Caco-2 (cell line): ENCODE measurements around the gene FAM83F. TPM values are rescaled to one million over a fixed set of nuclear protein-coding genes. Genes with fewer than 3 reads are reported as not detected.

Source experiments
- BruUV-seq: library from RNA; stranded (reverse); fragments of 400-500 nt; replicated peaks from 2 replicates; lab custom pipeline; 2021; lab: Mats Ljungman, UMichigan
- CTCF ChIA-PET: fragments of 300-600 bp; sonication (Branson Sonifier 250); formaldehyde crosslinking; loops from one replicate; lab custom pipeline; 2022; ENCODE audit warnings: antibody characterized with exemption; lab: Charles Lee
- POLR2A ChIA-PET: fragments of 300-600 bp; sonication (Branson Sonifier 250); formaldehyde crosslinking; loops from one replicate; lab custom pipeline; 2022; ENCODE audit warnings: antibody characterized with exemption; lab: Charles Lee
- DNase-seq, 2 experiments: peaks; one replicate each; pipeline versions ENCODE4 v3.0.0 to v3.0.0-alpha.2; 2020 to 2022
- H3K27me3 ChIP-seq: replicated peaks from 2 replicates; pipeline ENCODE4 v1.6.0; 2011; ENCODE audit warnings: low read length; ENCODE audit not compliant: control insufficient read depth, insufficient read depth
- H3K36me3 ChIP-seq: 2 replicates; pipeline ENCODE4 v1.5.1; 2011; ENCODE audit warnings: low read length; ENCODE audit not compliant: control insufficient read depth, insufficient read depth
- H3K4me1 ChIP-seq: fragments of 250-450 bp; sonication (Bioruptor Pico); 2 replicates; pipeline ENCODE4 v1.5.1; 2020; ENCODE audit warnings: mild to moderate bottlenecking
- H3K4me3 ChIP-seq: 2 replicates; pipeline ENCODE4 v1.5.1; 2011; ENCODE audit warnings: low read depth, mild to moderate bottlenecking, control low read depth, low read length
- H3K9me3 ChIP-seq: fragments of 250-450 bp; sonication (Bioruptor Pico); 2 replicates; pipeline ENCODE4 v1.5.1; 2020; ENCODE audit warnings: mild to moderate bottlenecking, moderate library complexity
- H3K27ac Mint-ChIP-seq: one replicate; pipeline ENCODE4 v1.8.0; 2022; ENCODE audit warnings: mixed read lengths; ENCODE audit not compliant: unreplicated experiment
- H3K27me3 Mint-ChIP-seq: one replicate; pipeline ENCODE4 v1.8.0; 2022; ENCODE audit warnings: mixed read lengths; ENCODE audit not compliant: insufficient read depth, unreplicated experiment
- H3K36me3 Mint-ChIP-seq: one replicate; pipeline ENCODE4 v1.8.0; 2022; ENCODE audit warnings: mild to moderate bottlenecking, mixed read lengths; ENCODE audit not compliant: insufficient read depth, unreplicated experiment
- H3K4me1 Mint-ChIP-seq: one replicate; pipeline ENCODE4 v1.8.0; 2022; ENCODE audit warnings: low read depth, mixed read lengths; ENCODE audit not compliant: unreplicated experiment
- H3K4me3 Mint-ChIP-seq: one replicate; pipeline ENCODE4 v1.8.0; 2022; ENCODE audit warnings: mild to moderate bottlenecking, moderate library complexity, mixed read lengths; ENCODE audit not compliant: unreplicated experiment
- H3K9me3 Mint-ChIP-seq: one replicate; pipeline ENCODE4 v1.8.0; 2022; ENCODE audit warnings: mixed read lengths; ENCODE audit not compliant: unreplicated experiment
- CTCF ChIP-seq, 2 experiments: fragments of 200-600 bp in 1 of 2; IDR thresholded peaks; 1 replicate in 1 of 2; 2 replicates in 1 of 2; pipeline versions ENCODE4 v1.5.1 to v1.8.0; 2011 to 2022; ENCODE audit warnings: antibody characterized with exemption in 1 of 2, control low read depth in 1 of 2, inconsistent platforms in 1 of 2, low read depth in 1 of 2, low read length in 1 of 2, mild to moderate bottlenecking in 1 of 2, moderate library complexity in 1 of 2; ENCODE audit not compliant: insufficient read depth in 1 of 2, severe bottlenecking in 1 of 2, unreplicated experiment in 1 of 2
- intact Hi-C: fragments of 100-400 bp; cut with micrococcal nuclease; formaldehyde crosslinking; loops from one replicate; pipeline ENCODE4 v1.10.0; 2022; ENCODE audit not compliant: unreplicated experiment
- total RNA-seq: library from RNA; stranded (reverse); gene quantifications from 2 replicates; pipeline ENCODE4 v1.2.3, GENCODE V29; 2022

The FAM83F gene
- total RNA-seq, 1 experiment from 2014 or later, result 20.0 TPM

- H3K36me3 Mint-ChIP-seq, result no peaks in the 10 kb centered on the region
- no peak overlapping the region for H3K4me3 Mint-ChIP-seq
- Histone ChIP-seq H3K27me3 (no peaks in the 10 kb centered on the region), H3K4me3 (no peak overlapping the region), H3K36me3 (no peaks in the 10 kb centered on the region), H3K9me3 (no peaks in the 10 kb centered on the region), H3K4me1 (no peaks in the 10 kb centered on the region)
- intact Hi-C loops, result no loop called here
- ChIA-PET CTCF (no interaction called here), POLR2A (no interaction called here)
- H3K9me3 Mint-ChIP-seq, result no peaks in the 10 kb centered on the region
- BruUV-seq, result no TSS peak
- no peaks in the 10 kb centered on the region for H3K4me1 Mint-ChIP-seq
- TF ChIP-seq CTCF (IDR thresholded peaks at IDR 0.05; ENCODE audit: insufficient read depth in 1 of 2, low read depth in 1 of 2, low read length in 1 of 2, severe bottlenecking in 1 of 2, unreplicated experiment in 1 of 2), result no peak
- no peak overlapping the region for H3K27ac Mint-ChIP-seq
- no peak for DNase-seq
- no peaks in the 10 kb centered on the region for H3K27me3 Mint-ChIP-seq
Measured at GRCh38 chr22:39983346-39983745, 11.4 kb upstream of the FAM83F start.

- Histone ChIP-seq H3K4me3 (no peak overlapping the region), H3K4me1 (no peaks in the 10 kb centered on the region), H3K36me3 (no peaks in the 10 kb centered on the region), H3K9me3 (no peaks in the 10 kb centered on the region), H3K27me3 (no peaks in the 10 kb centered on the region)
- BruUV-seq, result no TSS peak
- intact Hi-C loops, result no loop called here
- DNase-seq, result no peak
- Mint-ChIP-seq H3K4me1 (peaks cover 4% of the 10 kb centered on the region), H3K36me3 (no peaks in the 10 kb centered on the region), H3K27me3 (no peaks in the 10 kb centered on the region), H3K9me3 (no peaks in the 10 kb centered on the region), H3K27ac (no peak overlapping the region), H3K4me3 (no peak overlapping the region)
- TF ChIP-seq CTCF (IDR thresholded peaks at IDR 0.05; ENCODE audit: insufficient read depth in 1 of 2, low read depth in 1 of 2, low read length in 1 of 2, severe bottlenecking in 1 of 2, unreplicated experiment in 1 of 2), result no peak
- POLR2A ChIA-PET, result no interaction called here
- CTCF ChIA-PET, result no interaction called here
Measured at GRCh38 chr22:39984006-39984405, 10.7 kb upstream of the FAM83F start.

GRCh38 chr22:39984746-39985145, 10.0 kb upstream of the FAM83F start:
- Mint-ChIP-seq H3K27me3 (no peaks in the 10 kb centered on the region), H3K27ac (no peak overlapping the region)
- POLR2A ChIA-PET, result no interaction called here

More at GRCh38 chr22:39984746-39985145, 10.0 kb upstream of the FAM83F start:
- Histone ChIP-seq H3K4me1 (peaks cover 1% of the 10 kb centered on the region; the same call in 1 of the 2 replicates), H3K9me3 (no peaks in the 10 kb centered on the region), H3K4me3 (no peak overlapping the region), H3K27me3 (no peaks in the 10 kb centered on the region), H3K36me3 (no peaks in the 10 kb centered on the region)
- DNase-seq, result no peak
- TF ChIP-seq CTCF (IDR thresholded peaks at IDR 0.05; ENCODE audit: insufficient read depth in 1 of 2, low read depth in 1 of 2, low read length in 1 of 2, severe bottlenecking in 1 of 2, unreplicated experiment in 1 of 2), result no peak
- Mint-ChIP-seq H3K9me3 (no peaks in the 10 kb centered on the region), H3K36me3 (no peaks in the 10 kb centered on the region), H3K4me1 (peaks cover 7% of the 10 kb centered on the region), H3K4me3 (no peak overlapping the region)
- intact Hi-C loops, result no loop called here
- no TSS peak for BruUV-seq
- CTCF ChIA-PET, result no interaction called here
